ENCODE data around the gene NOL9.

NOL9 gene

GRCh38 chr1:6544831-6545230 is 9.5 kb downstream of the NOL9 start:
- Histone ChIP-seq H3K27ac (replicated peaks) (no peak overlapping the region), H3K27me3 (ENCODE audit: insufficient read depth, poor library complexity, severe bottlenecking) (no peaks in the 10 kb centered on the region), H3K4me3 (replicated peaks; ENCODE audit: insufficient read depth, low read length) (no peak overlapping the region)
- TF ChIP-seq REST (IDR thresholded peaks at IDR 0.05; ENCODE audit: insufficient replicate concordance, low read depth) (no peak), SPI1 (IDR thresholded peaks at IDR 0.05; ENCODE audit: borderline replicate concordance, low read depth) (no peak), POLR2AphosphoS5 (IDR thresholded peaks at IDR 0.05; ENCODE audit: low read depth) (no peak), GABPA (IDR thresholded peaks at IDR 0.05; ENCODE audit: low read depth) (no peak)
- no peak for DNase-seq (ENCODE audit: low read depth in 1 of 2, low spot score in 1 of 2)

- Histone ChIP-seq H3K27me3 (ENCODE audit: insufficient read depth, poor library complexity, severe bottlenecking) (no peaks in the 10 kb centered on the region), H3K27ac (replicated peaks) (no peak overlapping the region), H3K4me3 (replicated peaks; ENCODE audit: insufficient read depth, low read length) (no peak overlapping the region)
- no peak for DNase-seq (ENCODE audit: low read depth in 1 of 2, low spot score in 1 of 2)
- TF ChIP-seq SPI1 (IDR thresholded peaks at IDR 0.05; ENCODE audit: borderline replicate concordance, low read depth) (no peak), POLR2AphosphoS5 (IDR thresholded peaks at IDR 0.05; ENCODE audit: low read depth) (no peak), CTCF (IDR thresholded peaks at IDR 0.05; ENCODE audit: insufficient read depth, low read length) (no peak), GABPA (IDR thresholded peaks at IDR 0.05; ENCODE audit: low read depth) (no peak), REST (IDR thresholded peaks at IDR 0.05; ENCODE audit: insufficient replicate concordance, low read depth) (no peak)
Observed at GRCh38 chr1:6538956-6539355, 15.4 kb downstream of the NOL9 start.

GRCh38 chr1:6536291-6536690 is 18.0 kb downstream of the NOL9 start:
- no peaks in the 10 kb centered on the region for H3K27me3 ChIP-seq (ENCODE audit: insufficient read depth, poor library complexity, severe bottlenecking)
- H3K4me3 ChIP-seq (replicated peaks; ENCODE audit: insufficient read depth, low read length) = no peak overlapping the region
- DNase-seq (ENCODE audit: low read depth in 1 of 2, low spot score in 1 of 2) = no peak
- TF ChIP-seq GABPA (IDR thresholded peaks at IDR 0.05; ENCODE audit: low read depth) = no peak
- no peak for TF ChIP-seq CTCF (IDR thresholded peaks at IDR 0.05; ENCODE audit: insufficient read depth, low read length)
- TF ChIP-seq REST (IDR thresholded peaks at IDR 0.05; ENCODE audit: insufficient replicate concordance, low read depth) = no peak
- no peak for TF ChIP-seq POLR2AphosphoS5 (IDR thresholded peaks at IDR 0.05; ENCODE audit: low read depth)
- TF ChIP-seq SPI1 (IDR thresholded peaks at IDR 0.05; ENCODE audit: borderline replicate concordance, low read depth) = no peak
- no peak overlapping the region for H3K27ac ChIP-seq (replicated peaks)
